HL-60 (cell line): Measurements from ENCODE around the gene MRPL23.

Source experiments
- DNase-seq, 2 experiments: peaks; one replicate each; pipeline ENCODE4 v3.0.0-alpha.2; 2010 to 2020; ENCODE audit warnings: low read depth in 1 of 2, low spot score in 1 of 2
- H3K27ac ChIP-seq: fragments of 250-450 bp; sonication (Bioruptor Pico); replicated peaks from 2 replicates; pipeline ENCODE4 v1.5.1; 2020; ENCODE audit warnings: mild to moderate bottlenecking, moderate library complexity
- H3K27me3 ChIP-seq: fragments of 250-450 bp; sonication (Bioruptor Pico); 2 replicates; pipeline ENCODE4 v1.5.1; 2021; ENCODE audit warnings: mild to moderate bottlenecking, moderate library complexity; ENCODE audit not compliant: insufficient read depth, poor library complexity, severe bottlenecking
- H3K4me3 ChIP-seq: replicated peaks from 2 replicates; pipeline ENCODE4 v1.5.1; 2011; ENCODE audit warnings: mild to moderate bottlenecking, control low read depth, low read length; ENCODE audit not compliant: insufficient read depth
- CTCF ChIP-seq: IDR thresholded peaks from one replicate; pipeline ENCODE4 v1.5.1; 2011; ENCODE audit warnings: low read length, control low read depth, inconsistent platforms; ENCODE audit not compliant: insufficient read depth
- GABPA ChIP-seq: IDR thresholded peaks from 2 replicates; pipeline ENCODE4 v1.6.1; 2012; ENCODE audit warnings: low read depth
- POLR2AphosphoS5 ChIP-seq: IDR thresholded peaks from 2 replicates; pipeline ENCODE4 v1.6.1; 2012; ENCODE audit warnings: low read depth
- REST ChIP-seq: IDR thresholded peaks from 2 replicates; pipeline ENCODE4 v1.6.1; 2012; ENCODE audit warnings: low read depth; ENCODE audit not compliant: insufficient replicate concordance
- SPI1 ChIP-seq: IDR thresholded peaks from 2 replicates; pipeline ENCODE4 v1.6.1; 2012; ENCODE audit warnings: low read depth, mild to moderate bottlenecking, borderline replicate concordance

Gene MRPL23

GRCh38 chr11:1927026-1927847 is 19.9 kb upstream of the MRPL23 start:
- DNase-seq, result no peak

GRCh38 chr11:1927848-1928469 is 19.2 kb upstream of the MRPL23 start:
- Histone ChIP-seq H3K27ac (no peak overlapping the region), H3K4me3 (no peak overlapping the region), H3K27me3 (peaks cover 4% of the 10 kb centered on the region)
- TF ChIP-seq GABPA (no peak), SPI1 (no peak), POLR2AphosphoS5 (no peak), CTCF (no peak), REST (no peak)
- no peak for DNase-seq

More at GRCh38 chr11:1927026-1927847, 19.9 kb upstream of the MRPL23 start:
- Histone ChIP-seq H3K27ac (no peak overlapping the region), H3K4me3 (no peak overlapping the region), H3K27me3 (peaks cover 4% of the 10 kb centered on the region)
- TF ChIP-seq POLR2AphosphoS5 (no peak), CTCF (no peak), REST (no peak), GABPA (no peak), SPI1 (no peak)

- no peak overlapping the region for H3K4me3 ChIP-seq
- peaks cover 8% of the 10 kb centered on the region for H3K27me3 ChIP-seq
- no peak overlapping the region for H3K27ac ChIP-seq
- no peak for DNase-seq
- TF ChIP-seq REST (no peak), SPI1 (no peak), GABPA (no peak), POLR2AphosphoS5 (no peak), CTCF (no peak)
Observed at GRCh38 chr11:1928470-1928890, 18.7 kb upstream of the MRPL23 start.
